ACHN (cell line): ENCODE measurements around the gene EPHB1.
"Not testable (repeated sequence)": the region's sequence is repeated elsewhere in the genome, so short reads cannot be mapped to it uniquely, and the experiment has no call there.

Source experiments
- DNase-seq: peaks from one replicate; pipeline ENCODE4 v3.0.0-alpha.2; 2015
- in situ Hi-C: cut with HindIII; loops from 2 replicates; pipeline ENCODE4 v1.10.0; 2017; ENCODE audit warnings: low sequenced_read_pairs, low pct_ligation_motif_present, low pct_unique_long_range_greater_than_20kb

Gene EPHB1

GRCh38 chr3:135038186-135038585, 243.1 kb downstream of the EPHB1 start:
- in situ Hi-C loops, result no loop called here
- no peak for DNase-seq

- in situ Hi-C loops, DNase-seq: not testable (repeated sequence)
Measured at GRCh38 chr3:135039536-135039935, 244.5 kb downstream of the EPHB1 start.

GRCh38 chr3:135040321-135041240, 245.5 kb downstream of the EPHB1 start:
- DNase-seq, result no peak
- in situ Hi-C loops, result no loop called here

- DNase-seq, result no peak
- in situ Hi-C loops, result no loop called here
Measured at GRCh38 chr3:135041601-135042000, 246.5 kb downstream of the EPHB1 start.

GRCh38 chr3:135047061-135047460, 252.0 kb downstream of the EPHB1 start:
- in situ Hi-C loops, result no loop called here
- no peak for DNase-seq

GRCh38 chr3:135050536-135050935, 255.5 kb downstream of the EPHB1 start:
- in situ Hi-C loops, result no loop called here
- no peak for DNase-seq

- in situ Hi-C loops, result no loop called here
- DNase-seq, result no peak
Measured at GRCh38 chr3:135051409-135051973, 256.4 kb downstream of the EPHB1 start.

GRCh38 chr3:135055449-135055848, 260.4 kb downstream of the EPHB1 start:
- in situ Hi-C loops, result no loop called here
- DNase-seq, result no peak

- in situ Hi-C loops, result no loop called here
- DNase-seq, result no peak
Measured at GRCh38 chr3:135056084-135056730, 261.1 kb downstream of the EPHB1 start.

GRCh38 chr3:135056733-135057310, 261.8 kb downstream of the EPHB1 start:
- in situ Hi-C loops, result no loop called here

GRCh38 chr3:135057996-135058395, 262.9 kb downstream of the EPHB1 start:
- DNase-seq, result no peak
- in situ Hi-C loops, result no loop called here

More at GRCh38 chr3:135056733-135057310, 261.8 kb downstream of the EPHB1 start:
- DNase-seq, result no peak

GRCh38 chr3:135059580-135059979, 264.5 kb downstream of the EPHB1 start:
- DNase-seq, result no peak
- in situ Hi-C loops, result no loop called here

GRCh38 chr3:135066844-135067727, 272.0 kb downstream of the EPHB1 start:
- in situ Hi-C loops, DNase-seq: not testable (repeated sequence)

- no peak for DNase-seq
- in situ Hi-C loops, result no loop called here
Measured at GRCh38 chr3:135068011-135068410, 273.0 kb downstream of the EPHB1 start.

GRCh38 chr3:135069406-135069805, 274.3 kb downstream of the EPHB1 start:
- DNase-seq, result no peak
- in situ Hi-C loops, result no loop called here

- no peak for DNase-seq
- in situ Hi-C loops, result no loop called here
Measured at GRCh38 chr3:135071483-135071882, 276.4 kb downstream of the EPHB1 start.

GRCh38 chr3:135072431-135072830, 277.4 kb downstream of the EPHB1 start:
- DNase-seq, result no peak
- in situ Hi-C loops, result no loop called here

- no peak for DNase-seq
- in situ Hi-C loops, result no loop called here
Measured at GRCh38 chr3:135075157-135075556, 280.1 kb downstream of the EPHB1 start.
